HG03469 (cell line): Measurements from ENCODE around the gene MAFF.

Experiments used
- ATAC-seq: cut with Tn5 transposase; IDR thresholded peaks from one replicate; pipeline ENCODE4 v1.9.1; 2021; ENCODE audit warnings: mild to moderate bottlenecking, moderate library complexity, moderate number of reproducible peaks; ENCODE audit not compliant: unreplicated experiment

MAFF gene

DNA sequence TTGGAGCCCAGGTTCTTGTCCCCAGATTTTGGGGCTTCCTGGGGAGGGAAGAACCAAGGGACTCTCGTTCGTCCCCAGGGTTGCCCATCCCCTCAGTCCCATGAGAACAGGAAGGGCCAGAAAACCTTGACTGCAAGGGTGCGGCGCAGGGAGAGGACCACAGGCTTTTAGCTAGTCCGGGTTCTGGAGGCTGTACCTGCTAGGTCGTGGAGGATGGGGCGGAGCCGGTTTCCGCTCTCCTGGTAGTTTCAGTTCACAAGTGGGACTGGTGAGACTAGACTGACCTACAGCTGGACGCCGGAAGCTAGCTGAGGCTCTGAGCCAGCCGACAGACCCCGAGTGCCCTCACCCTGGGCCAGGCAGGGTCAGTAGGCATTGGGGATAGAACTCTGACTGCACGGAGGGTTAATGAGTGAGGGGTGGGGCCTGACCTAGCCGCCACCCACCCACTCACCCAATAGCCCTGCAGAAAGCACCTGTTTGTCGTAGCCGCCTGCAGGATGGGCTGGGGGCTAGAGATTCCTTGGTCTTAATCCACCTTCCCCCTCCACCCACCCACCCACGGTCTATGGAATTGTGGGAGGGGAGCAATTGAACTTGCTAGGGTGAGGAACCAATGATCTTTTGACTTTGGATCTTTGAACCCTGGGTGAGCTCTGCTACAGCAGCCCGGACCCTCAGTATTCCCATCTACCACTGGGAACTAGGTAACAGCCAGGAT lies 1.5 kb downstream of the MAFF start:
- ATAC-seq = no peak

DNA sequence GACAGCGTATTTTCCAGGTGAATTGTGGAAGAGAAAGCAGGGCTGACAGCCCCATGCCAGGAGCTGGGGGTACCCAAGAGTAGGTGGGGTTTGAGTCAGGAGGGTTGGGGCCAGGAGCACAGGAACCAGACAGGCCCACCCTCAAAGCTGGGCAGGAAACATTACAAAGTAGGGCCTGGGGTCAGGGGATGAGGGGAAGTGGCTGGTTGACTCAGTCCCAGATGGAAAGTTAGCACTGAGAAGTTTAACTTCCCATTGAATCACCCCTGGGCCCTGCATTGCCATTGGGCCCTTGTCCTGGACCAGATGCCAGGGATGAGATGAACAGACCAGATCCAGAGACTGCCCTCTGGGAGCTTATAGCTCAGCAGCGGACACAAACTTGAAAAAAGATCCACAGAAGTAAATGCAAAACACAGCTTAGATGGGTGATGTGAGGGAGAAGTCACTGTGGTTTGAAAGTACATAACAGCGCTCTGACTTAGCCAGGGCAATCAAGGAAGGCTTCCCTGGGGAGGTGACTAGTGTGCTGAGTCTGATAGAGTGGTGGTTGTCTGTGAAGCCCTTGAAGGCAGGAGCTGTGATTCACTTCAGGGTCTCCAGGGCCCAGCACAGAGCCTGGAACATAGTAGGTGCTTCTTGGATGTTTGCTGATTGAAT lies 2.2 kb downstream of the MAFF start:
- ATAC-seq = no peak

DNA sequence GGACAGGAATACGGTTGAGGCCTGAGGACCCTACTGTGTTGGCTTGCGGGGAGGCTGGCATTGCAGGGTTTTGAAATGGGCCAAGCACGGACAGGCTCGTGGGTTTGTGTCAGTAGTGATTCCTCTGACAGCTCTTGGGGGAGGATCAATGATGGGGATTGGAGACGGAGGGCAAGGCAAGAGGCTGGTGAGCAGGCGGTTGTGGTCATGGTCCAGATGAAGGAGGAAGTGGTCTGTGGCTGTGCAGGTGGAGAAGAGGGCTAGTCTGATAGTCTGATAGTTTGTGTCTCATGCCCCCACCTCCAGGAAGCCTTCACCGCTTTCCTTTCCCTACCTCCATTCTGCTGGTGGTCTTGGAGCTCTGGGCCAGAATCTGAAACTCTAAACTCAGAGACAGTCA lies 3.0 kb downstream of the MAFF start:
- ATAC-seq = no peak

DNA sequence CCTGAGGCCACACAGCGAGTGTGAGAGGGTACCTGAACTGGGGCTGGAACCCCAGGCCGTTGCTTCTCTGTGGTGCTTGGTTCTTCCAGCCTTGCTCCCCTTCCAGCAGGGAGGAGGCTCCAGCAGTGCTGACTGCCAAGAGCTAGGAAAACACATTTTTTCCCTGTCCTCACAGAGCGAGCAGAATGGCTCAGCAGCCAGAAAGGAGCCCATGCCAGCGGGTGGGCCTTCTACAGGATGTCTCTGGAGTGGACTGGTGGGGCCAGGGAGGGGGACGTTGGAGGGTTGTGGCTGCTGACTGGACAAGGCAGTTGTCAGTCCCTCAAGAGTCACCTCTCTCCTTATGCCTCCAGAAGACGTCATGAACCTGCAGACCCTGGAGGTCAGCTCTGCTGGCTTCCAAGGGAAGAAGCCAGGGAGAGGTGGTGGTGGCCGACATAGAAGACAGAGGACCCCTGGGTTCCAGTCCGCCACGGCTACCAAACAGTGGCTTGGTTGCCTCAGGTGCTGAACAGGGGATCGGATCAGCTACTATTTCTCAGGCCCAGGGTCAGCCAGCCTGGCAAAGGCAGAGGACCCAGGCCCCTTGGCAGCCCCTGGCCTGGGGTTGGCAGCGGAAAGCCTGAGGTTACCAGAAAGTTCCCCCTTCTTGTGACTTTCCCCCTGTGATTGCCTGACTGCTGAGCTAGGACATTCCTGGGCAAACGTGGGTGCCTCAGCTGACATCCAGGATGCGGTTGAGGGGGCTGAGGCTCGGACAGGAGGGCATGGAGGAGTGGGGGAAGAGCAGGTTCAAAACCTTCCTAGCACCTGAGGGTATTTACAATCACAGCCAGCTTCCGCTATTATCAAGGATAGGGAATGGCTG lies 3.7 kb downstream of the MAFF start:
- no peak for ATAC-seq

DNA sequence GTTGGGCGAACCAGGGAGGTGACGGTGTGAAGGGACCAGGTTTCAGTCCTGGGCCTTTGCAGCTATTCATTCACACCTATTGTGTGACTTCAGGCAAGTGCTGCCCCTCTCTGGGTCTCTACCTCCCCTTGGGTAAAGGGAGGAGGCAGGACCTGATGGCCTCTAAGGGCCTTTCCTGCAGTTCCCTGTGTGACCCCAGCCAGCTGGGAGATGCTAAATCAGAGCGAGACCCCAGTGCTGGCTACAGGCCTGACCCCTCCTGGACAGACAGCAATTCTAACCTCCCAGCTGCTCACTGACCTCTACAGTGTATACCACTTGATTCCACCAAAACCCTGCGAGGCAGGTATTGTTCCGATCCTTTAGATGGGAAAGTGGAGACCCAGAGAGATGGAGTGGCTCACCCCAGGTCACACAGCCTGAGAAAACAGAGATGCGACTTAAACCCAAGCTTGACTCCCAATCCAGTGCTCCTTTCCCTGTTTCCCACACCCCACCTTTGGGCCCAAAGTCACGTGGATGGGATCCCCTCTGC lies 6.2 kb downstream of the MAFF start:
- no peak for ATAC-seq

DNA sequence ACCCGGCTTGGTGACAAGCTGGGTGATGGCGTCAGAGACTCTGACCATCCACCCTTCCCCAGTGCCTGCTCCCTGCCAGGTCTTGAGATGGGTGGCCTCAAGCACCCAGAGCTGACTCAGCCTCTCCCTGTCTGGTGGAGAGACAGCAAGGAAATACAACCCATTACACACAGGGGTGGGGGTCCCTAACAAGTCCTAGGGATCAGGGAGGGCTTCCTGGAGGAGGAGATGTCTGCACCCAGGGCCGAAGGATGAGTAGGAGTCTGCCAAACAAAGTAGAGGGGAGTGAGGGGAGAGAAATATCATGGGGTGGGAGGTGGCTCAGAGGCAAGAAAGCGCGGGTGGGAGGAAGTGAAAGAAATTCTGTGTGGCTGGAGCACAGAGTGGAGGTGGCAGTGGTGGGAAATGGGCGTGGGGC lies 6.8 kb downstream of the MAFF start:
- ATAC-seq = no peak

DNA sequence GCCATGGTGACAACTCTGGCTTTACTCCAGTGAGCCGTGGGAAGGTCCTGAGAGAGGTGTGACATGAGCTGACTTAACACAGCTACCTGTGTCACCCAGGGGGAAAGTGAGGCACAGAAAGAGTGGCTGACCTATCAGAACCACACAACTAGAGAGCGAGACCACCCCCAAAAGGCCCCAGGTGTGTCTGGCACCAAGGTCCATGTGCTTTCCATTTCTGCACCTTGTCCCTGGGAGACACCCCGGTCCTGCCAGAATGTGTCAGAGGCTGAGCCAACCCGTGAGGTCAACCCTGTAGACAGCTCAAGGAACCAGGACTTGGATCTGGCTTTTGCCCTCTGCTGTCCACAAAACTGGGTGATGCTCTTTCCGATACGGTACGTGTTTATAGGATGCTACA lies 9.8 kb downstream of the MAFF start:
- ATAC-seq = no peak

DNA sequence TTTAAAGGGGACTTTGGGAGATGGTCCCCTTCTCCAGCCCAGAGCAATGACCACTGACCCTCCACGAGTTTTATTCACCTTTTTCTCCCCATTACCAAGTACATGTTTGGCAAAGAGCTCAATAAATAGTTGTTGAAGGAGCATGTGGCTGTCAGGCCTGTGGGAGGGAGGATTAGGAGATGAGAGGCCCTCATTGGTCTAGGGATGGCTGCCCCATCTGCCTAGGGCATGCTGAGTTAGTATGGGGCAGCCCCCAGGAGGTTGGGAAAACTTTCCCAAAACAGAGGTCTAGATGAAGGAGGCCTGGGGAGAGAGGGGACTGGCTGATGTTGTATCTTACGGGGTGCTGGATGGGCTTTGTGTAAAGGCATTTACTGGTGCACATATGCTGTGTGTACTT lies 10.6 kb downstream of the MAFF start:
- no peak for ATAC-seq

DNA sequence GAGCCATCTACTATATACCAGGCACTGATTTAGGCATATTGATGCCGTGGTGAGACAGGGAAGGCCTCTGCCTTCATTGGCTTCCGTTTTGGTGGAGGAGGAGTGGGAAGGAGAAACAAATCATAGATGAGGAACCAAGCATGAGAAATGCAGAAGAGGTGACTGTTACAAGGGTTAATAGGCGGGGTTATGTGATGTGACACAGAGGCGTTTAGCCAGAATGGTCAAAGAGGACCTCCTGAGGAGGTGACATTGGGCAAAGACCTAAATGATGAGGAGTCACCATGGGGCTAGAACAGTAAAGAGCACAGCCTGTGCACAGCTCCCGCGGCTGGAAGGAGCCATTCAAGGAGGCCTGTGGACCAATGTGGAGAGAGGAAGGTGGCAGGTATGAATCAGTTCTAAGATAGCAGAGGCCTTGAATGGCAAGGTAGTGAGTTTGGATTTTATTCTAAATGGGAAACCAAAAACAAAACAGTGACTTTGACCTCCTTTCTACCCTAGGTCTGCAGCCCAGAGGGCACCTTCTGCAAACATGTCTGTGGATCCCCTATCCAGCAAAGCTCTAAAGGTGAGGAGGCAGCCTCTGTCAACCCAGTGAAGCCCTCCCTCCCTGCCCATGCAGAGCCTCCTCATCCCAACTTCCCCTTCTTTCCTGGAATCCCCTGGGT lies 11.7 kb downstream of the MAFF start:
- no peak for ATAC-seq

DNA sequence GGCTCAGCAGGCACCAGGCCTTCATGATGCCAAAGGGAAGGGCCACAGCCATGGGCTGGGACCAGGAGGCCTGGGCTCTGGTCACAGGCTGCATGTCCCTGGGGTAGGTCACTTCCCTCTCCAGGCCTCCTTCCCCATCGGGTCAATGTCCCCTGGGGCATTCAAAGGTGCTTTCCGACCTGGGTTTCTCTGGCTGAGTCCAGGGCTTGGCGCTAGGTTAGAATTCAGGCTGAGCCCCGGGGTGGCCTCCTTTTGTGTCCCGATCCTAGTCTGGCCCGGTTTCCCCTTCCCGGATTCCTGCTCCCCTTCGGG lies 12.2 kb downstream of the MAFF start:
- no peak for ATAC-seq

DNA sequence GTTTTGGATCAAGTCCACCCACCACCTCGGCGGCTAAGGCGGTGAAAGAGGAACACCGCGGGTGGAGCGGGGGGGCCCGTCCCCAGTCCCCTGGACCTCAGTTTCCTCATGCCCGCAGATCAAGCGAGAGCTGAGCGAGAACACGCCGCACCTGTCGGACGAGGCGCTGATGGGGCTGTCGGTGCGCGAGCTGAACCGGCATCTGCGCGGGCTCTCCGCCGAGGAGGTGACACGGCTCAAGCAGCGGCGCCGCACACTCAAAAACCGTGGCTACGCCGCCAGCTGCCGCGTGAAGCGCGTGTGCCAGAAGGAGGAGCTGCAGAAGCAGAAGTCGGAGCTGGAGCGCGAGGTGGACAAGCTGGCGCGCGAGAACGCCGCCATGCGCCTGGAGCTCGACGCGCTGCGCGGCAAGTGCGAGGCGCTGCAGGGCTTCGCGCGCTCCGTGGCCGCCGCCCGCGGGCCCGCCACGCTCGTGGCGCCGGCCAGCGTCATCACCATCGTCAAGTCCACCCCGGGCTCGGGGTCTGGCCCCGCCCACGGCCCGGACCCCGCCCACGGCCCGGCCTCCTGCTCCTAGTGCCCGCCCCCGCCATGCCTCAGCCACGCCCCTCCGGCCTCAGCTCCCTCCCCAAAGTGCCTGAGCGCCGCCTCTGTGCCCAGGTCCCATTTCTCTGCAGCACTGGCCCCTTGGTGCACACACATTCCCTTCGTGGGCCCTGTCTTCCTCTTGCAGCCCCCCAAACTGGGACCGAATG lies 12.7 kb downstream of the MAFF start:
- ATAC-seq = no peak

DNA sequence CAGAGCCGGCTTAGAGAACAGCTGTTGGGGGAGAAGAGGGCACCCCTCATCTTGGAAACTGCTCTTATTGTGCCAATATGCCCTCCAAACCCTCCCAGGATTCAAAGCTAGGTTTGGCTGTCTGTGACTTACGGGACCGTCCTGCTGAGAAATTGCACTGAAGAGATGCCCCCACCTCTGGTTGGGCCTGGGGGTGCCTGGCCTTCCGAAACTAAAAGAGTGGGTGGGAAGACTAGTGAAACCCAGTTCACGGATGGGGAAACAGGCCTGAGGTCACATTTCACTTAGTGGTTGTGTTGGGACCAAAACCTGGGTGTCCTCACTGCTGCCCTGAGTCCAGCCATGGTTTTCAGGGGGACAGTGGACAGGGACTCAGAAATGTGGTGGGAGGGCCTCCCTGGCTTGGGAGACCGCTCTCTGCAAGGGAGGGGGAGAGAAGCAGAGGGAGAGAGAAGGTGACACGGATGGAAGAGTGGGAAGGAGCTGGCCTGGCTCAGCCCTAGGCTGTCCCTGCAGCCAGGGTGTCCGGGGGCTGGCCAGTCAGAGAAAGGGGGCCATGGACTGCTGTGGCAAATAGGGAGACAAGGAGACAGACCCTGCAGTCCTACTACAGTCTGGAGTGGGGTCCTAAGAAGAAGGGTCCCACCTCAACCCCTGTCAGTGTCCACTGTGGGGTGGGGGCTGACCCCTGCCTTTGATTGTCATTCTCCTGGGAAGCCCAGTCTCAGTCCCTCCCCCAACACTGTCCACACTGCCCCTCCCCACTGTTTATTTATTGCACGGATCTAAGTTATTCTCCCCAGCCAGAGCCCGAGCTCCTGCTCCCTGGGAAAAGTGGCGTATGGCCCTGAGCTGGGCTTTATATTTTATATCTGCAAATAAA lies 13.6 kb downstream of the MAFF start:
- no peak for ATAC-seq

DNA sequence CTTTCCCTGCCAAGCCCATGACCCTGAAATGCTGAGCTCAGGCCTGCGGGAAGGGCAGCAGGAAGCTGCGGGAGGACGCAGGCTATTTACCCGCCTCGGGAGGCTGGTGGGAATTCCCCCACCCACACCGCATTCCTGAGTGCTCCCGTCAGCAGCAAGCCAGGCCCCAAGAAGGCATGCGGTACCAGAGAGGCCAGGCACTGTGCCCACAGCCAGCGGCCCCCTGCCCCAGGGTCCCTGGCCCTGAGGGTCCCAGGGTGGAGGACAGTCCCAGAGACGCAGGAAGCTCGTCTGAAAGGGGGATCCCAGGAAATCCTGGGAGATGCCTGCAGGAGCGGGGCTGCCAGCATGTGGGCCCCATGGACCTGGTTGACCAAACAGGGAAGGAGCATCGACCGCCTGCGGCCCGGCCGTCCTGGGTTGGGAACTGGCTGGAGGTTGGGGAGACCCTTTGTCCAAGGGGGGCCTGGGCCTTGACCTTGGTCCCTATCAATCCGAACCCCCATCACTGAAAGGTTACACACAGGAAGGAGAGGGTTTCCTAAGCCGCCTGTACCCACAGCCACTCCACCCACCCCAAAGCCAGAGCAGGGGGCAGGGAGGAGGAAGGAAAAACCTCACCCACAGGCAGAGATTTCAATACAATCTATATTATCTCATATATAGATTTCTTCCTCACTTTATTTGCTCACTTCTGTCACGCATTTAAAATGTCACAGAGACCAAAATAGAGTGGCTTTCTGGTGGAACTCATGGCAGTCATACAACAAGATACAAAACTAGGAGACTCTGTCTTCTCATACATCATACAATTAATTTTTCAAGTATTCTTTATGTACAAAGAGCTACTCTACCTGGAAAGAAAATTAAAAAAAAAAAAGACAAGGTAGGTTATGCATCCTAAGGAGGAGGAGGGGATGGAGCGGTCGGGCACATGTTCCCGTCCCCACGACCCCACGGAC lies 17.1 kb downstream of the MAFF start:
- no peak for ATAC-seq

DNA sequence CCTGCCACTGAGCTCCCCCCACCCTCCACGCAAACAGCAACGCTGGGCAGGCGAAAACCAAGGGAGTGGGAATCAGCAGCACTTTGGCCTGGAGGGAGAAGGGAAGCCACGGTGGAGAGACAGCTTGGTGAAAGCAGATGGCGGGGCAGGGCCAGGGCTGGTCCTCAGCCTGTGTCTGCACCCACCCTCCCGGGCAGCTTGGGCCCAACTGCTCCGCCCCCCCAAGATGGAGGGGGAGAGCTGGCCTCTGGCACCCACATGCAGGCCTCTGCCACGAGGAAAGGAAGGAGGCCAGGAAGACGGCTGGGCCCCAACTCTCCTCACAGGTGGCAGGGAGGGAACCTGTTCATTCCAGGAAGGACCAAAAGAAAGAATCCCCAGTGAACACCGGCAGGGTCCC lies 17.8 kb downstream of the MAFF start:
- ATAC-seq = no peak

DNA sequence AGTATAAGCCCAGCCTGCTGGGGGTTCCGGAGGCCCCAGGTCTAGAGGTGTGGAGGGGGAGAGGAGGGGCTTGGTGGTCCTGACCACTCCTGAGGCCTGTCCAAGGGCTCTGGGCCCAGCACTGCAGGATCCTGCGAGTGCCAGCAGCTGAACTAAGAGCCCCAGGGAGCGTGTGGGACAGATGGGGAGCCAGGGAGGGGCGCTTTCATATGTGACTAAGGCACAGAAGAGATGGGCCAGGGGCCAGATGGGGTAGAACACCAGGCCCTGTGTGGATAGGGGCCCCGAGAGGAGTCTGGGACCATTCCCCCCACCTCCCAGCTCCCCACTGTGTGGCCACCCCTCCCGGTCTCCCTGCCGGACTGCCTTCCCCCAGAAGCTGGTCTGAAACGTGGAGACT lies 18.4 kb downstream of the MAFF start:
- ATAC-seq = no peak

DNA sequence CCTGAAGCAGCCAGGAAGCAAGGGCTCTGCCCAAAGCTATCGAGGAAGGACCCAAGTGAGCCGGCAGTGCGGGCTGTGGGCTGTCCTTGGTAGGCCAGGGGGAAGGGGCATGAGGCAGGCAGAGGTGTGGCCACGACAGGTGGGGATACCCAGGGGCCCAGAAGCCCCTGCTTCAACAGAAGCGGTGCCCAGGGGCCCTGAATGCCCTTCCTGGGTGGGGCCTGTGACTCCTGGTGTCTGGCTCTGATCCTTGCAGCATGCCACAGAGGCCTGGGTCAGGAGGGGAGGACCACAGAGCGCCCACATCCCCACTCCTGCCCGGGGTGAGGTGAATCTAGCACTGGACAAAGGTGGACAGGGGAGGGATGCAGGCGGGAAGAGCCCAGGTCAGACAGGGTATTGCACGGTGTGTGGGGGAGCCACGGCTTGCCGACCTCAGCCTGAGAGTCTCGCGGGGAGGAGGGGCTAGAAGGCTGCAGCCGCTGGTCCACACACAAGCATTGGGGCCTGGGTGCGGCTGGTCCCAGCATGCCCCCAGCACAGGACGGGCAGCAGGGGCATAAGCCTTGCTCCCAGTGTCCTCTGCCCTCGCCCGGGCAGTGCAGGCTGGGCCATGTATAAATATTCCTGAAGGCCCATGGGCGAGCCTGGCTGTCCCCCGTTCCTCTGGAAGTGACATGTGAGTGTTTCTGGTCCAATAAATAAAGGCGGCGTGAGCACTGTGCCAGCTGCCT lies 19.0 kb downstream of the MAFF start:
- ATAC-seq = no peak

DNA sequence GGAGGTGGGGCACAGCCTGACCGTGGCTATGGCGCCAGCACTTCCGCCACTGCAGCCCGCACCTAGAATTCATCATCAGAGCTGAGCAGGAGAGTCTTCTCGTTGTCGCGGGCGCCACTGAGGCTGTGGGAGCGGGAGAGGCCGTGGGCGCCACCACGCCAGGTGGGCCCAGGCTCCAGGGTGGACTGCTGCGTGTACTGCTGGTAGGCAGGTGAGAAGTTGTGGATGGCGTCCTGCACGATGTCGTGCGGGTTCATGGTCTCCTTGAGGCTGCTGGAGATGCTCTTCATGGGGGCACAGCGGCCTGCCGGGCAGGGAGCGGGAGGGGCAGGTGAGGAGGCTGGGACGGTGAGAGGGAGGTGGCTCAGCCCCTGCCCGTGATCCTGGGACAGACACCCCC lies 19.6 kb downstream of the MAFF start:
- no peak for ATAC-seq
